ENCODE measurements around the gene SMAD2. TPM values are rescaled to one million over a fixed set of nuclear protein-coding genes. Genes with fewer than 3 reads are reported as not detected.

SMAD2 gene
- total RNA-seq, 1 experiment from 2014 or later: 97.0 TPM

- Histone ChIP-seq H3F3A (ENCODE audit: insufficient read depth, low read depth) (no peaks in the 10 kb centered on the region), H2AFZ (no peak overlapping the region), H3K9me3 (ENCODE audit: insufficient read depth, low read depth) (no peaks in the 10 kb centered on the region), H3K4me1 (replicated peaks; ENCODE audit: insufficient read depth) (peaks cover 15% of the 10 kb centered on the region; the same call in 1 of the 2 replicates), H3K9me2 (ENCODE audit: insufficient read depth) (no peaks in the 10 kb centered on the region), H3K27ac (no peak overlapping the region), H3K4me2 (no peak overlapping the region), H3K4me3 (no peak overlapping the region), H3K27me3 (ENCODE audit: insufficient read depth, low read depth) (no peaks in the 10 kb centered on the region), H3K36me3 (ENCODE audit: low read depth) (peaks cover 22% of the 10 kb centered on the region), H3K79me2 (ENCODE audit: low read depth) (peaks cover 38% of the 10 kb centered on the region), H4K20me1 (ENCODE audit: insufficient read depth) (peaks cover 3% of the 10 kb centered on the region; the same call in 1 of the 2 replicates)
- intact Hi-C loops (cut with micrococcal nuclease; ENCODE audit: unreplicated experiment): no loop called here
- BruUV-seq (replicated peaks): no TSS peak
- ChIA-PET POLR2A (ENCODE audit: unreplicated experiment) (no interaction called here), CTCF (no interaction called here)
- TF ChIP-seq EZH2 (IDR thresholded peaks at IDR 0.05; ENCODE audit: low read depth): no peak
- TF ChIP-seq CTCF (conservative IDR thresholded peaks at IDR 0.05): no peak
- no peak for DNase-seq
These were observed 59.9 kb downstream of the SMAD2 start for GRCh38 chr18:47870605-47871004.

GRCh38 chr18:47868744-47869143 is 61.7 kb downstream of the SMAD2 start:
- Histone ChIP-seq H3F3A (ENCODE audit: insufficient read depth, low read depth) (no peaks in the 10 kb centered on the region), H3K79me2 (ENCODE audit: low read depth) (peaks cover 23% of the 10 kb centered on the region), H3K27ac (no peak overlapping the region), H4K20me1 (ENCODE audit: insufficient read depth) (peaks cover 3% of the 10 kb centered on the region; the same call in 1 of the 2 replicates), H3K36me3 (ENCODE audit: low read depth) (peaks cover 31% of the 10 kb centered on the region), H3K27me3 (ENCODE audit: insufficient read depth, low read depth) (no peaks in the 10 kb centered on the region), H3K4me3 (no peak overlapping the region), H3K4me1 (replicated peaks; ENCODE audit: insufficient read depth) (peaks cover 2% of the 10 kb centered on the region; the same call in 1 of the 2 replicates), H3K9me2 (ENCODE audit: insufficient read depth) (no peaks in the 10 kb centered on the region), H3K4me2 (no peak overlapping the region), H2AFZ (no peak overlapping the region), H3K9me3 (ENCODE audit: insufficient read depth, low read depth) (0 out of 2 replicates have a peak, but pooled peaks cover 4% of the 10 kb centered on the region)
- BruUV-seq (replicated peaks): no TSS peak
- DNase-seq: no peak
- intact Hi-C loops (cut with micrococcal nuclease; ENCODE audit: unreplicated experiment): no loop called here
- ChIA-PET POLR2A (ENCODE audit: unreplicated experiment) (no interaction called here), CTCF (no interaction called here)
- no peak for TF ChIP-seq CTCF (conservative IDR thresholded peaks at IDR 0.05)
- no peak for TF ChIP-seq EZH2 (IDR thresholded peaks at IDR 0.05; ENCODE audit: low read depth)

- Histone ChIP-seq H3K36me3 (ENCODE audit: low read depth) (peaks cover 50% of the 10 kb centered on the region), H3K4me1 (replicated peaks; ENCODE audit: insufficient read depth) (no peaks in the 10 kb centered on the region), H3K9me3 (ENCODE audit: insufficient read depth, low read depth) (0 out of 2 replicates have a peak, but pooled peaks cover 8% of the 10 kb centered on the region), H3K4me2 (no peak overlapping the region), H3K27ac (no peak overlapping the region), H2AFZ (no peak overlapping the region), H3F3A (ENCODE audit: insufficient read depth, low read depth) (peaks cover 4% of the 10 kb centered on the region), H3K79me2 (ENCODE audit: low read depth) (no peaks in the 10 kb centered on the region), H3K27me3 (ENCODE audit: insufficient read depth, low read depth) (no peaks in the 10 kb centered on the region), H3K9me2 (ENCODE audit: insufficient read depth) (no peaks in the 10 kb centered on the region), H4K20me1 (ENCODE audit: insufficient read depth) (peaks cover 3% of the 10 kb centered on the region; the same call in 1 of the 2 replicates), H3K4me3 (no peak overlapping the region)
- POLR2A ChIA-PET (ENCODE audit: unreplicated experiment): no interaction called here
- TF ChIP-seq EZH2 (IDR thresholded peaks at IDR 0.05; ENCODE audit: low read depth) (no peak), CTCF (conservative IDR thresholded peaks at IDR 0.05) (no peak)
- intact Hi-C loops (cut with micrococcal nuclease; ENCODE audit: unreplicated experiment): no loop called here
- CTCF ChIA-PET: no interaction called here
- no peak for DNase-seq
- BruUV-seq (replicated peaks): no TSS peak
These were observed 65.3 kb downstream of the SMAD2 start for GRCh38 chr18:47865183-47865582.
